Endothelial cell of hepatic sinusoid (primary cell): ENCODE measurements around the gene LMO1.

Source experiments
- in situ Hi-C: cut with HindIII; loops from 2 replicates; pipeline ENCODE4 v1.10.0; 2017; ENCODE audit warnings: low sequenced_read_pairs

Gene LMO1

GRCh38 chr11:8177136-8177535, 86.5 kb downstream of the LMO1 start:
- in situ Hi-C loops: no loop called here
